ENCODE results near the gene BCL2L12.
A peak's percentile ranks its signal among the peaks of the same experiment; 100 is the strongest.

The BCL2L12 gene

DNA sequence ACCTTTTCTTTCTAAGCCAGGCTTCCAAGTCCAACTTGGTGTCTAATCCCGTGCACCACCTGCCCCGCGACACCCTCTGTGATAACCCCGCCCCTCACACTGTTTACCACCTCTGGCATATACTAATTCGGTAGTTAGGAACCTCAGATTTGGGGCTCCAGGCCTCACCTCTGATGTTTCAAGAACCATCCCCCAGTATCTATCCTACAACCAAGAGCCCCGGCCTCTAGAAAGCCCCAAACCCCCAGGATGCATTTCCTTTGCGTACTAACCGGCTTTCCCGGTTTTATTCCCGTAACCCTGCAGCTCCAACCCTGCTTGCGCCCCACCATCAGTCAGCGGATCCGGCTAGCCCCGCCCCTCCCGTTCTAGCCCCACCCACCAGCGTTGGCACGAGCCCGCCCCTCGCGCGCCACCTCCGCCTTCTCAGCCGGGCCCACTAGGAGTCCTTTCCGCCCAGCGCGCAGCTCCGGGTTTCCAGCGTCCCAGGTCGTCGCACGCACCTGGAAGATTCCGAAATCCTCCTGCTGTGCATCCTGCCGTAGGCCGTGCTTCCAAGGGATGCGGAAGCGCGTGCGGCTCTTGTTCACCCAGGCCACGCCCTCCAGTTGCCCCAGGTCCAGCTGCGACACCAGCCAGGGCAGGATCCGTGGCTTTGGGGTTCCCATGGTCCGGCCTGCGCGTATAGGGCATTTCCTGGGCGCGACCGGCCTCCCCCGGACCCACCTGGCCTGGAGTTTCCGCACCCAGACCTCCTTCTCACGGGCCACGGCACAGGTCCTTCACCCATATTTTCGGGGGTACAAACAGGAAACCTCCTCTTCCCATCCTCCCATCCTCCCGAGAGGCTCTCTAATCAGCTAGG is 1.3 kb upstream of the BCL2L12 start:
- DNase-seq, result peak; percentile 96

- DNase-seq, result no peak
These were observed 740 bp upstream of the BCL2L12 start for GRCh38 chr19:49665036-49665350.

DNA sequence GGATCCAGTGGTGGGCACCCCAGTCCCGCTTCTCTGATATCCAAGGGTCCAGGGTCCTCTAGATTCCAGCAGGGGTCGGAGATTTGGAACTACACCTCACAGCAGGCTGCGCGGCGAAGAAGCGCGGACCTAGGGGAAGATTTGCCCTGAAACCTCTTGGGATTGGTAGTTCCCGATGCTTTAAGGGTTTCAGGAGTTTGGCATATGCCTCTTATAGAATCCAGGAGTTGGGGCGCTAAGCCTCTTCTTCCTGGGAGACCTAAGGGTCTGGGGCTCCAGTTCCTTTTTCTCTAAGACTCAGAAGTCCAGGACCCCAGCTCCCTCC is 349 bp downstream of the BCL2L12 start:
- no peak for DNase-seq

- DNase-seq, result no peak
These were observed 1.7 kb downstream of the BCL2L12 start for GRCh38 chr19:49667473-49667872.

- DNase-seq, result no peak
These were observed 3.8 kb downstream of the BCL2L12 start for GRCh38 chr19:49669516-49669915.

- peak; percentile 86 for DNase-seq
These were observed 6.6 kb downstream of the BCL2L12 start for GRCh38 chr19:49672131-49672919.

GRCh38 chr19:49676136-49676783 is 10.5 kb downstream of the BCL2L12 start:
- DNase-seq, result peak; percentile 88

- peak; percentile 100 for DNase-seq
These were observed 11.1 kb downstream of the BCL2L12 start for GRCh38 chr19:49676784-49677230.

DNA sequence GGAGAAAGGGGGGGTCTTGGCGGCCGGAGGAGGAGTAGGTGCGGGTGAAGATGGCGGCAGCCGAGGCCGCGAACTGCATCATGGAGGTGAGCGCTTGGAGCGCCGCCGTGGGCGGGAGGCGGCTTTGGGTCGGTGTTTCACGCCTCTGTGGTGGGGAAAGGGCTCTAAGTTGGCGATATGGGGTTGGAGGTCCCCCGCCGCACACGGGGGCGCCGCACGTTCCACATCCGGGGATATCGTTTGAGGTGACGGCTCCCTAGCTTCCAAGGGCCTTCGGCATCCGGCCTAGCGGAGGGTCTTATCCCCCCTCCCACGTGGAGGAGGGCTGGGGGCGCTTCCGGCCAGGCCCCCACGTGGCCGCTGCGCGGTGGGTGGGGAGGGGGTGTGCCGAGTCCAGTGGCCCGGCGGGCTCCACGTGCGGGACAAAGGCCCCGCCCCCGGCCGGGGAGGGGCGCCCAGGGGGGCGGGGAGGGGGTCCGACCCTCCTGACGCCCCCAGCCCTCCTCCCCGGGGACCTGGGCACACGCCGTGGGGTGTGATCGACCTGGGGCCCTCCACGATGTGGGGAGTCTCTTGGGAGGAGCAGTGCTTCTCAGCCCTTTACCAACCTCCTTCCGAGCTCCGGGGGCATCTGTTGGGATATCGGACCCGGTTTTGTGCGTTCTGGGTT is 11.6 kb downstream of the BCL2L12 start, which contains the start of gene PRMT1:
TSS of gene PRMT1 (plus strand) at position 41 of the 670 bp plus-strand sequence. CDS start at position 51, 10 bp downstream.
- DNase-seq, result no peak

DNA sequence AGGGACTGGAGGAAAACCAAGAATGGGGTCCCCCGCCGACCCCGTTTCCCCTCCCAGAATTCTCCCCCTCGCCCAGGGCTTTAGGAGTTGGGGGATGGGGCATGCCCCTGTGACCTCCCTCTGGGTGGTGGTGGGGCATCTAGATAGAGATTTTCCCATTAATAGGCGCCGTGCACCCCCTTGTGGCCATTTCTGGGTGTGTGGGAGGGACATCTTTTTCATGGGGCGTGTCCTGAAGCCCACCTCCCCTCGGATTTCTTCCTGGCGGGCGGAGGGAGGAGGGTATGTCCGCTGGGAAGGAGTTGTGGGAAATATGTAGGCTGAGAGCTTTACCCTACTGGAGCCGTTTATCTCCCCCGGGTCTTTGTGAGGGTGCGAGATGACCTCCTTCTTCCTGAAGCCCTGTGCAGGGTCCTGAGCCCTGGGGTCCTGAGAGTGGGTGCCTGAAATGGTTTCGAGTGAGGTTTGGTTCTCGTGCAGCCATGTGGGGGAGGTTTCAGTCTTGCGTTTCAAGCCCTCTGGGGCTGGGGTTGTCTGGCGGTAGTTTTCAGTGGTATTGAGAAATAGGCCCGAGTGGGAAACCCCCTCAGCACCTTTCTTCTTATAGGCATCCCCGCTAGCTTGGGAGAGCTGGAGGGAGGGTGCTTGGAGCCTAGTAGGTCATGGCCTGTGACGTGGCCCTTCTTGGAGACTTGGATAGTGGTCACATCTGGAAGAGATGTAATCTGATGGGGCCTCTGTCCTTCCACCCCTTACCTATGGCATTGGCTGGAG is 12.4 kb downstream of the BCL2L12 start:
- peak; percentile 54 for DNase-seq

DNA sequence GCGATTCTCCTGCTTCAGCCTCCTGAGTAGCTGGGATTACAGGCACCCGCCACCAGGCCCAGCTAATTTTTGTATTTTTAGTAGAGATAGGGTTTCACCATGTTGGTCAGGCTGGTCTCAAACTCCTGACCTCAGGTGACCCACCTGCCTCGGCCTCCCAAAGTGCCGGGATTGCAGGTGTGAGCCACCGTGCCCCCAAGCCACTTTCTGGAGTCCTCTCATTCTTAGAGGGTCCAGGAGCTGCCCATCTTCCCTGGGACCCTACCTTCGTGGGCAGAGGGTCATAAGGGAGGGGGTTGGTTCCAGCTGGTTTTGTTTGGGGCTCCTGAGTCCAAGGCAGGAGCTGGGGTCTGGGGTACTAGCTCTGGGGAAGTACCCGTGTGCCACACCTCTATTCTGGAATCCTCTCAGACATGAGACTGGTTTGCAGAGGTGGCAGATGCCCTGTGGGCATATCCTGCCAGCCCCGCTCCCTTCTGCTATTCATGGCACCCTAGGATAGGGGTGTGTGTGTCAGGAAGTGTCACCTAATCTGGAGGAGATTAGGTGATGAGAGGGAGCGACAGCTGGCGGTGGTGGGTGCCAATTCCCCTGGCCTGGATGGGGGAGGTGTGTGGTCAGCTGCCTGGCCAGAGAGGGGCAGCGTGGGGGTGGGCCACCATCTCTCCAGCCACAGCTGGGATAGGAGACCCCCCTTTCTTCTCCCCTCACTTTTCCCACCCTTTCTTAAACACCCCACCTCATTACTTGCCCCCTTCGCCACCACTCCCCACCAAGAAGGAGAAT is 13.4 kb downstream of the BCL2L12 start:
- no peak for DNase-seq

GRCh38 chr19:49679771-49680413 is 14.2 kb downstream of the BCL2L12 start:
- no peak for DNase-seq

GRCh38 chr19:49680421-49681351 is 15.0 kb downstream of the BCL2L12 start:
- DNase-seq, result peak; percentile 62

- no peak for DNase-seq
These were observed 16.1 kb downstream of the BCL2L12 start for GRCh38 chr19:49681830-49682229.

DNA sequence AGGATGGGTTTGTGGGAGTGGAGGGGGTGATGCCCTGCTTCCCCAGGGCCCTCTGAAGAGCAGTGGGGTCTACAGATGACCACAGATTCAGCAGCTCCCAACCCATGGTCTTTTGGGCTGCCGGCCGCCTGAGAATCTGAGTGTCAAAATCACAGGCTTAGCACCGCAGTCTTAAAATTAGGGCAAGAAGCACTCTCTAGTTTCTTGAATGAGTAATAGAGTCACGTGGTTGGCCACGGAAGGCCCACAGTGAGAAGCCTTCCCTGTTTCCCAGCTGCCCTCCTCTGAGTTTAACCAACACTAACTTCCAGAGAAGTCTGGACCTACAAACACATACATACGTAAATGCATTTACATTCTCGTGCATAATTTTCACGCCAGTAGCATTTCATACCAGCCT is 16.5 kb downstream of the BCL2L12 start:
- DNase-seq, result no peak

DNA sequence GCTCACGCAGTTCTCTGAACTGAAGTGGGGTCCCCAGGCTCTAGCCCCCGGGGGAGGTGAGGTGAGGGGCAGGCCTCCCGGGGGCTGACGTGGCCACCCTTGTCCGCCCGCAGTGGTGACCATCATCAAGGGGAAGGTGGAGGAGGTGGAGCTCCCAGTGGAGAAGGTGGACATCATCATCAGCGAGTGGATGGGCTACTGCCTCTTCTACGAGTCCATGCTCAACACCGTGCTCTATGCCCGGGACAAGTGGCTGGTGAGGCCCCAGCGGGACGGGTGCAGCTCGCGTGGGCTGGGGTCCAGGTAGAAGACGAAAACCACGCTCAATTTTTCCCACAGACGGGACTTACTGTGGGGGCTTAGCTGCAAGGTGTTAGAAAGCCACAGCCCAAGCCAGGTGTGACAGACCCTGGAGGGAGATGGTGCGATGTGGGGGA is 18.1 kb downstream of the BCL2L12 start:
- no peak for DNase-seq

DNA sequence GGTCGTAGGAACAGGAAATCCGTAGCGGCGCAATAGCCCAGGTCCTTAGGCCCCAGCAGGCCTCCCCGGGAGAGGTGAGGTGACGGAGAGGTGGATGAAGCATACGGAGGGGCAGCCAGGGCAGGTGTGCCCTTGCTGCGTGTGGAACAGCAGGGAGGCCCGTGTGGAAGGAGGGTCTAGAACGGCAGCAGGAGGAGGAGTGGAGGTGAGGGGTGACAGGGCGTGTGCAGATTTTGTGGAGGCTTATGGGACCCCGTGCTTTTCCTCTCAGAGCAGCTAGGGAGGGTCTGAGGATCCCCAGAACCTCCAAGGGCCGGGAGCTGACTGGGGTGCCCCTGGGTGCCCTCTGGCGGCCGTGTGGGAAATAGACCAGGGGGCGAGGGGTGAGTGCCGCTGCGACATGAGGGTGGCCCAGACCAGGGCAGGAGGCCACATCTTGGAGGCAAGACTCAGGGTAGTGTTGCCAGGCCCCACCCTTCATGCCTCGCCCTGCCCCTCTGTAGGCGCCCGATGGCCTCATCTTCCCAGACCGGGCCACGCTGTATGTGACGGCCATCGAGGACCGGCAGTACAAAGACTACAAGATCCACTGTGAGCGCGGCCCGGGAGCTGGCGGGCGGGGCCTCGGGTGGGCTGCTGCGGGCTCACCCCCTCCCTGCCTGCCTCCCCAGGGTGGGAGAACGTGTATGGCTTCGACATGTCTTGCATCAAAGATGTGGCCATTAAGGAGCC is 18.7 kb downstream of the BCL2L12 start:
- DNase-seq, result no peak

DNA sequence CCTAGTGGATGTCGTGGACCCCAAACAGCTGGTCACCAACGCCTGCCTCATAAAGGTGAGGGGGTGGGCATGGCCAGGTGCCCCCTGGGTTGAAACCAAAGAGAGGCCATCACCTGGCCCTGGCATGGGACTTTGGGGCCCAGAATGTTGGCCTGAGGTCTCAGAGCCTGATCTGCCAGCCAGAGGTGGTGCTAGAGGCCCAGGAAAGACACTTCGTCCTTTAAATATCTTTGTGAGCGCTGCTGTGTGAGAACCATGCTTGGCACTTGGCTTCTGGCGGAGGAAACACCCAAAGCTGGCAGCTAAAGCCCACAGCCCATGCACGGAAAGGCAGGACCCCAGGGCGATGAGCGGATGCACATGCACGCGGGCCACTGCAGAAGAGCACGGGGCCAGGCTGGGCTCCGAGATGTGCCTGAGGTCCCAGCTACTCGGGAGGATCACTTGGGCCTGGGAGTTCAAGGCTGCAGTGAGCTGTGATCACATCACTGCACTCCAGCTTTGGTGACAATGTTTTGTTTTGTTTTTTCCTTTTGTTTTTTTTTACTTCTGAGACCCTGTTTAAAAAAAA is 19.3 kb downstream of the BCL2L12 start:
- no peak for DNase-seq

Measured in NCI-H510A (cell line).